IMR-90 (cell line): ENCODE results near the gene TMUB1. TPM values are rescaled to one million over a fixed set of nuclear protein-coding genes. Genes with fewer than 3 reads are reported as not detected.

ENCODE experiments used
- ATAC-seq: fragments of 200-7000 bp; cut with Tn5 transposase; 2 replicates; pipeline ENCODE4 v1.9.1; 2020; ENCODE audit warnings: low read depth, mild to moderate bottlenecking, moderate library complexity
- BruUV-seq: library from RNA; stranded (reverse); fragments of 400-500 nt; replicated peaks from 2 replicates; lab custom pipeline; 2021; lab: Mats Ljungman, UMichigan
- CTCF ChIA-PET: fragments of 300-600 bp; formaldehyde crosslinking; extraction: SDS; loops from one replicate; lab custom pipeline; 2021; ENCODE audit warnings: antibody characterized with exemption; lab: Yijun Ruan, JAX
- POLR2A ChIA-PET: fragments of 300-600 bp; sonication (Branson Sonifier 250); formaldehyde crosslinking; loops from one replicate; lab custom pipeline; 2022; ENCODE audit warnings: antibody characterized with exemption; ENCODE audit not compliant: unreplicated experiment; lab: Charles Lee
- DNase-seq: peaks from one replicate; pipeline ENCODE4 v3.0.0; 2013
- H2AFZ ChIP-seq: replicated peaks from 2 replicates; pipeline ENCODE3; 2013; ENCODE audit warnings: low read length, mild to moderate bottlenecking; ENCODE audit not compliant: poor library complexity
- H2AK5ac ChIP-seq: 2 replicates; pipeline ENCODE4 v1.6.1; 2013; ENCODE audit warnings: low read depth, low read length, inconsistent platforms
- H2AK9ac ChIP-seq: replicated peaks from 2 replicates; pipeline ENCODE3; 2013; ENCODE audit warnings: mild to moderate bottlenecking, low read depth, low read length, moderate library complexity; ENCODE audit not compliant: poor library complexity
- H2BK120ac ChIP-seq: 2 replicates; pipeline ENCODE4 v1.6.1; 2013; ENCODE audit warnings: low read depth, low read length, inconsistent platforms
- H2BK15ac ChIP-seq: 3 replicates; pipeline ENCODE4 v1.6.1; 2013; ENCODE audit warnings: low read depth, low read length, inconsistent platforms
- H2BK20ac ChIP-seq: 2 replicates; pipeline ENCODE4 v1.6.1; 2013; ENCODE audit warnings: low read depth, mild to moderate bottlenecking, inconsistent platforms, low read length, moderate library complexity
- H2BK5ac ChIP-seq: 2 replicates; pipeline ENCODE4 v1.6.1; 2013; ENCODE audit warnings: mild to moderate bottlenecking, low read depth, low read length, inconsistent platforms; ENCODE audit not compliant: poor library complexity, severe bottlenecking
- H3K14ac ChIP-seq: replicated peaks from 2 replicates; pipeline ENCODE4 v1.6.1; 2013; ENCODE audit warnings: low read depth, low read length, inconsistent platforms
- H3K18ac ChIP-seq: 2 replicates; pipeline ENCODE4 v1.6.1; 2013; ENCODE audit warnings: low read depth, low read length, control low read depth
- H3K23ac ChIP-seq: 2 replicates; pipeline ENCODE4 v1.6.1; 2013; ENCODE audit warnings: low read depth, low read length, inconsistent platforms
- H3K27ac ChIP-seq: 2 replicates; pipeline ENCODE4 v1.5.1; 2013; ENCODE audit warnings: mild to moderate bottlenecking, control low read depth, low read length; ENCODE audit not compliant: insufficient read depth
- H3K27me3 ChIP-seq: 2 replicates; pipeline ENCODE4 v1.6.1; 2013; ENCODE audit warnings: low read length; ENCODE audit not compliant: control insufficient read depth, insufficient read depth
- H3K36me3 ChIP-seq: 2 replicates; pipeline ENCODE4 v1.6.1; 2013; ENCODE audit warnings: low read length, mixed read lengths; ENCODE audit not compliant: control insufficient read depth, insufficient read depth
- H3K4ac ChIP-seq: 2 replicates; pipeline ENCODE4 v1.6.1; 2013; ENCODE audit warnings: low read depth, low read length, inconsistent platforms
- H3K4me1 ChIP-seq: 2 replicates; pipeline ENCODE4 v1.6.1; 2013; ENCODE audit warnings: low read length, mixed read lengths; ENCODE audit not compliant: control insufficient read depth, insufficient read depth
- H3K4me2 ChIP-seq: 2 replicates; pipeline ENCODE4 v1.6.1; 2013; ENCODE audit warnings: low read depth, mild to moderate bottlenecking, control low read depth, low read length, moderate library complexity
- H3K4me3 ChIP-seq: 2 replicates; pipeline ENCODE4 v1.5.1; 2013; ENCODE audit warnings: low read depth, mild to moderate bottlenecking, control low read depth, low read length, moderate library complexity; ENCODE audit not compliant: insufficient read depth
- H3K56ac ChIP-seq: 2 replicates; pipeline ENCODE4 v1.6.1; 2013; ENCODE audit warnings: low read length, inconsistent platforms; ENCODE audit not compliant: insufficient read depth; ENCODE audit errors: extremely low read depth
- H3K79me1 ChIP-seq, 2 experiments: 2 replicates each; pipeline ENCODE4 v1.6.1; 2013; ENCODE audit warnings: low read length in 2 of 2, inconsistent platforms in 1 of 2, low read depth in 1 of 2
- H3K9ac ChIP-seq: 2 replicates; pipeline ENCODE4 v1.6.1; 2013; ENCODE audit warnings: low read depth, low read length, control low read depth
- H3K9me1 ChIP-seq: 2 replicates; pipeline ENCODE4 v1.6.1; 2013; ENCODE audit warnings: low read length, inconsistent platforms; ENCODE audit not compliant: insufficient read depth
- H3K9me3 ChIP-seq: 2 replicates; pipeline ENCODE4 v1.6.1; 2013; ENCODE audit warnings: low read length; ENCODE audit not compliant: control insufficient read depth, insufficient read depth
- H4K20me1 ChIP-seq: 2 replicates; pipeline ENCODE4 v1.6.1; 2013; ENCODE audit warnings: low read length, inconsistent platforms; ENCODE audit not compliant: insufficient read depth
- H4K5ac ChIP-seq: 2 replicates; pipeline ENCODE4 v1.6.1; 2013; ENCODE audit warnings: mild to moderate bottlenecking, low read depth, low read length, control low read depth
- H4K8ac ChIP-seq, 2 experiments: 2 replicates each; pipeline ENCODE4 v1.6.1; 2013; ENCODE audit warnings: low read depth in 2 of 2, low read length in 2 of 2, control low read depth in 1 of 2, inconsistent platforms in 1 of 2
- H4K91ac ChIP-seq: 2 replicates; pipeline ENCODE4 v1.6.1; 2013; ENCODE audit warnings: low read depth, low read length, inconsistent platforms; ENCODE audit not compliant: insufficient read depth
- BHLHE40 ChIP-seq: fragments of 150-350 bp; IDR thresholded peaks from 2 replicates; pipeline ENCODE4 v1.6.1; 2016; ENCODE audit warnings: mild to moderate bottlenecking, low read depth, low read length
- MAFK ChIP-seq: IDR thresholded peaks from 2 replicates; pipeline ENCODE4 v1.6.1; 2012; ENCODE audit warnings: low read depth, low read length, improper control_type of control experiment
- MXI1 ChIP-seq: IDR thresholded peaks from 2 replicates; pipeline ENCODE4 v1.6.1; 2012; ENCODE audit warnings: low read depth, mild to moderate bottlenecking, low read length, moderate library complexity, borderline replicate concordance
- SMC3 ChIP-seq: fragments of 150-350 bp; IDR thresholded peaks from 2 replicates; pipeline ENCODE4 v1.6.1; 2016; ENCODE audit warnings: low read depth, mild to moderate bottlenecking, antibody characterized with exemption, low read length, moderate library complexity
- WGBS, 2 experiments: methylation state at CpG; one replicate each; pipeline versions ENCODE4 v1.1.5 to v1.1.7; 2013; ENCODE audit warnings: missing lambda C conversion rate in 2 of 2; ENCODE audit not compliant: insufficient read length in 1 of 2; ENCODE audit errors: extremely low coverage in 2 of 2; 5-methylcytosine and 5-hydroxymethylcytosine counted together
- dilution Hi-C: fragments of 300-500 bp; cut with HindIII; formaldehyde crosslinking; loops from one replicate; pipeline ENCODE4 v1.14.3; 2018; ENCODE audit warnings: low sequenced_read_pairs; ENCODE audit not compliant: unreplicated experiment
- in situ Hi-C: fragments of 300-500 bp; cut with MboI; formaldehyde crosslinking; loops from 3 replicates; pipeline ENCODE4 v1.14.3; 2019; ENCODE audit warnings: low sequenced_read_pairs, inconsistent platforms, mixed read lengths
- intact Hi-C: fragments of 100-400 bp; cut with micrococcal nuclease; formaldehyde crosslinking; loops from 2 replicates; pipeline ENCODE4 v1.10.0; 2022
- polyA plus RNA-seq, 3 experiments: library from polyadenylated mRNA; depleted of rRNA; stranded (reverse); fragments of >200 nt; gene quantifications; 2 replicates each; pipeline ENCODE4 v1.2.3, GENCODE V29; 2012; ENCODE audit warnings: low replicate concordance in 1 of 3
- total RNA-seq: library from RNA; depleted of rRNA; stranded (reverse); fragments of >200 nt; gene quantifications from 2 replicates; pipeline ENCODE4 v1.2.3, GENCODE V29; 2012
- TF ChIP-seq, protein P1 (sequence below): conservative IDR thresholded peaks from 2 replicates; pipeline ENCODE4 v1.5.1; 2012; ENCODE audit warnings: mild to moderate bottlenecking, low read depth, low read length, improper control_type of control experiment

The TMUB1 gene
- total and polyA plus RNA-seq, 2 of the 4 experiments (the other 2 are of a cell fraction) = 6.8 to 29.8 TPM

DNA sequence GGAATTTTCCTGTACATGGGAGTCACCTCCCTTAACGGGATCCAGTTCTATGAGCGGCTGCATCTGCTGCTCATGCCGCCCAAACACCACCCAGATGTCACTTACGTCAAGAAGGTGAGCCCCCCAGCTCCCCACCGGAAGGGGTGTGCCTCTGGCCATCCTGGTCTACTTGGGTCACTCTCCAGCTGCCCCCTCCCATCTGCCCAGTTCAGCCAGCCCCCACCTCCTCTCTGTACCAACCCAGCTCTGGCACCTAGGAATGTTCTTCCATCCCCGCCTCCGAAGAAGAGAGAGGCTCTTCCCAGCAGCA lies 7.7 kb downstream of the TMUB1 start:
- peaks cover 8% of the 10 kb centered on the region for H3K4me1 ChIP-seq
- H2AFZ ChIP-seq = no peak overlapping the region
- no peak overlapping the region for H3K23ac ChIP-seq
- BruUV-seq = no TSS peak
- no peaks in the 10 kb centered on the region for H3K9me1 ChIP-seq
- H3K27me3 ChIP-seq = no peaks in the 10 kb centered on the region
- no peak overlapping the region for H4K91ac ChIP-seq
- no peaks in the 10 kb centered on the region for H3K9me3 ChIP-seq
- H3K4me3 ChIP-seq = no peak overlapping the region
- intact Hi-C loops (no loop called here), dilution Hi-C loops (no loop called here), in situ Hi-C loops (no loop called here)
- no peak overlapping the region for H4K8ac ChIP-seq
- no peak overlapping the region for H2AK5ac ChIP-seq
- peaks cover 13 to 60% of the 10 kb centered on the region in 2 experiments; a peak in 3 of 4 replicates for H3K79me1 ChIP-seq
- no peak overlapping the region for H3K9ac ChIP-seq
- H4K20me1 ChIP-seq = peaks cover 22% of the 10 kb centered on the region
- no peak overlapping the region for H2BK120ac ChIP-seq
- DNase-seq (no peak), ATAC-seq (no peak)
- H3K18ac ChIP-seq = no peak overlapping the region
- no peak overlapping the region for H3K14ac ChIP-seq
- no peak overlapping the region for H3K4ac ChIP-seq
- ChIA-PET CTCF (no interaction called here), POLR2A (no interaction called here)
- 92% methylated on average over 4 of the region's 7 CpGs; no CpG with 5 or more reads in 1 of the 2 experiments for WGBS, 2 experiments
- no peak overlapping the region for H4K5ac ChIP-seq
- TF ChIP-seq MXI1 = no peak
- TF ChIP-seq, protein P1, sequence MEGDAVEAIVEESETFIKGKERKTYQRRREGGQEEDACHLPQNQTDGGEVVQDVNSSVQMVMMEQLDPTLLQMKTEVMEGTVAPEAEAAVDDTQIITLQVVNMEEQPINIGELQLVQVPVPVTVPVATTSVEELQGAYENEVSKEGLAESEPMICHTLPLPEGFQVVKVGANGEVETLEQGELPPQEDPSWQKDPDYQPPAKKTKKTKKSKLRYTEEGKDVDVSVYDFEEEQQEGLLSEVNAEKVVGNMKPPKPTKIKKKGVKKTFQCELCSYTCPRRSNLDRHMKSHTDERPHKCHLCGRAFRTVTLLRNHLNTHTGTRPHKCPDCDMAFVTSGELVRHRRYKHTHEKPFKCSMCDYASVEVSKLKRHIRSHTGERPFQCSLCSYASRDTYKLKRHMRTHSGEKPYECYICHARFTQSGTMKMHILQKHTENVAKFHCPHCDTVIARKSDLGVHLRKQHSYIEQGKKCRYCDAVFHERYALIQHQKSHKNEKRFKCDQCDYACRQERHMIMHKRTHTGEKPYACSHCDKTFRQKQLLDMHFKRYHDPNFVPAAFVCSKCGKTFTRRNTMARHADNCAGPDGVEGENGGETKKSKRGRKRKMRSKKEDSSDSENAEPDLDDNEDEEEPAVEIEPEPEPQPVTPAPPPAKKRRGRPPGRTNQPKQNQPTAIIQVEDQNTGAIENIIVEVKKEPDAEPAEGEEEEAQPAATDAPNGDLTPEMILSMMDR = no peak
- no peak for TF ChIP-seq MAFK
- TF ChIP-seq SMC3 = no peak
- no peak for TF ChIP-seq BHLHE40
- H3K36me3 ChIP-seq = peaks cover 66% of the 10 kb centered on the region
- peak overlapping the region; percentile 37 for H2AK9ac ChIP-seq
- H3K4me2 ChIP-seq = no peak overlapping the region
- no peak overlapping the region for H2BK5ac ChIP-seq
- H2BK15ac ChIP-seq = no peak overlapping the region
- no peak overlapping the region for H3K27ac ChIP-seq
- no peak overlapping the region for H3K56ac ChIP-seq
- no peak overlapping the region for H2BK20ac ChIP-seq
